Measurements from ENCODE around the gene NBAS.

Gene NBAS

GRCh38 chr2:15158100-15158499, 403.0 kb downstream of the NBAS start:
- H3K9me3 ChIP-seq: no peaks in the 10 kb centered on the region
- DNase-seq: no peak
- H3K4me3 ChIP-seq: no peak overlapping the region
- no peak overlapping the region for H3K27ac ChIP-seq
- H3K4me1 ChIP-seq: no peaks in the 10 kb centered on the region
- H3K27me3 ChIP-seq: no peaks in the 10 kb centered on the region
- no peaks in the 10 kb centered on the region for H3K36me3 ChIP-seq
- intact Hi-C loops (cut with DNase I; ENCODE audit: low total_unique reads): no loop called here
- TF ChIP-seq CTCF (IDR thresholded peaks at IDR 0.05): no peak

- DNase-seq: no peak
- no peak for TF ChIP-seq CTCF (IDR thresholded peaks at IDR 0.05)
- H3K36me3 ChIP-seq: no peaks in the 10 kb centered on the region
- no peaks in the 10 kb centered on the region for H3K27me3 ChIP-seq
- no peak overlapping the region for H3K4me3 ChIP-seq
- intact Hi-C loops (cut with DNase I; ENCODE audit: low total_unique reads): no loop called here
- no peaks in the 10 kb centered on the region for H3K9me3 ChIP-seq
- H3K27ac ChIP-seq: no peak overlapping the region
- no peaks in the 10 kb centered on the region for H3K4me1 ChIP-seq
Measured at GRCh38 chr2:15155959-15156574, 405.1 kb downstream of the NBAS start.

GRCh38 chr2:15154297-15154696, 406.8 kb downstream of the NBAS start:
- H3K4me3 ChIP-seq: no peak overlapping the region
- H3K27me3 ChIP-seq: no peaks in the 10 kb centered on the region
- TF ChIP-seq CTCF (IDR thresholded peaks at IDR 0.05): no peak
- H3K4me1 ChIP-seq: no peaks in the 10 kb centered on the region
- no peak for DNase-seq
- no peaks in the 10 kb centered on the region for H3K36me3 ChIP-seq
- no peak overlapping the region for H3K27ac ChIP-seq
- H3K9me3 ChIP-seq: no peaks in the 10 kb centered on the region
- intact Hi-C loops (cut with DNase I; ENCODE audit: low total_unique reads): no loop called here

GRCh38 chr2:15152382-15152781, 408.8 kb downstream of the NBAS start:
- intact Hi-C loops (cut with DNase I; ENCODE audit: low total_unique reads): no loop called here

GRCh38 chr2:15149063-15149462, 412.1 kb downstream of the NBAS start:
- H3K4me1 ChIP-seq: no peaks in the 10 kb centered on the region
- H3K36me3 ChIP-seq: no peaks in the 10 kb centered on the region
- TF ChIP-seq CTCF (IDR thresholded peaks at IDR 0.05): no peak
- DNase-seq: no peak
- H3K9me3 ChIP-seq: no peaks in the 10 kb centered on the region
- H3K27me3 ChIP-seq: no peaks in the 10 kb centered on the region
- intact Hi-C loops (cut with DNase I; ENCODE audit: low total_unique reads): no loop called here
- H3K4me3 ChIP-seq: no peak overlapping the region
- H3K27ac ChIP-seq: no peak overlapping the region

More at GRCh38 chr2:15152382-15152781, 408.8 kb downstream of the NBAS start:
- no peaks in the 10 kb centered on the region for H3K4me1 ChIP-seq
- no peaks in the 10 kb centered on the region for H3K9me3 ChIP-seq
- H3K27ac ChIP-seq: no peak overlapping the region
- no peak for TF ChIP-seq CTCF (IDR thresholded peaks at IDR 0.05)
- no peak for DNase-seq
- H3K4me3 ChIP-seq: no peak overlapping the region
- H3K27me3 ChIP-seq: no peaks in the 10 kb centered on the region
- H3K36me3 ChIP-seq: no peaks in the 10 kb centered on the region

- intact Hi-C loops (cut with DNase I; ENCODE audit: low total_unique reads): no loop called here
Measured at GRCh38 chr2:15147591-15147990, 413.5 kb downstream of the NBAS start.

More at GRCh38 chr2:15147591-15147990, 413.5 kb downstream of the NBAS start:
- Histone ChIP-seq H3K4me3 (no peak overlapping the region), H3K27me3 (no peaks in the 10 kb centered on the region), H3K27ac (no peak overlapping the region), H3K36me3 (no peaks in the 10 kb centered on the region), H3K4me1 (no peaks in the 10 kb centered on the region), H3K9me3 (no peaks in the 10 kb centered on the region)
- no peak for TF ChIP-seq CTCF (IDR thresholded peaks at IDR 0.05)
- no peak for DNase-seq

Data from tibial artery (tissue), 4 donors.